ENCODE results near the gene EXD3.
A peak's percentile ranks its signal among the peaks of the same experiment; 100 is the strongest.

Gene EXD3

GRCh38 chr9:137436761-137437600 lies 14.0 kb upstream of the EXD3 start:
- in situ Hi-C loops (cut with HindIII; ENCODE audit: low pct_ligation_motif_present, low sequenced_read_pairs), result no loop called here

GRCh38 chr9:137435980-137436760 lies 13.2 kb upstream of the EXD3 start:
- peak; percentile 84 for DNase-seq
- Histone ChIP-seq H3K36me3 (replicated peaks) (no peaks in the 10 kb centered on the region), H3K4me3 (ENCODE audit: low read depth, low read length) (no peak overlapping the region), H3K27me3 (replicated peaks) (no peaks in the 10 kb centered on the region), H3K27ac (no peak overlapping the region)
- no peak for TF ChIP-seq CTCF (IDR thresholded peaks at IDR 0.05; ENCODE audit: low read depth, low read length, missing control alignments)
- in situ Hi-C loops (cut with HindIII; ENCODE audit: low pct_ligation_motif_present, low sequenced_read_pairs), result no loop called here

More at GRCh38 chr9:137436761-137437600, 14.0 kb upstream of the EXD3 start:
- no peak overlapping the region for H3K4me3 ChIP-seq (ENCODE audit: low read depth, low read length)
- no peak overlapping the region for H3K27ac ChIP-seq
- DNase-seq, result no peak
- no peak for TF ChIP-seq CTCF (IDR thresholded peaks at IDR 0.05; ENCODE audit: low read depth, low read length, missing control alignments)
- no peaks in the 10 kb centered on the region for H3K36me3 ChIP-seq (replicated peaks)
- no peaks in the 10 kb centered on the region for H3K27me3 ChIP-seq (replicated peaks)

GRCh38 chr9:137435381-137435891 lies 12.5 kb upstream of the EXD3 start:
- Histone ChIP-seq H3K27me3 (replicated peaks) (no peaks in the 10 kb centered on the region), H3K27ac (no peak overlapping the region), H3K36me3 (replicated peaks) (no peaks in the 10 kb centered on the region), H3K4me3 (ENCODE audit: low read depth, low read length) (no peak overlapping the region)
- DNase-seq, result no peak
- in situ Hi-C loops (cut with HindIII; ENCODE audit: low pct_ligation_motif_present, low sequenced_read_pairs), result no loop called here
- TF ChIP-seq CTCF (IDR thresholded peaks at IDR 0.05; ENCODE audit: low read depth, low read length, missing control alignments), result no peak

GRCh38 chr9:137434498-137435380 lies 11.8 kb upstream of the EXD3 start:
- Histone ChIP-seq H3K4me3 (ENCODE audit: low read depth, low read length) (no peak overlapping the region), H3K27ac (no peak overlapping the region), H3K36me3 (replicated peaks) (no peaks in the 10 kb centered on the region), H3K27me3 (replicated peaks) (no peaks in the 10 kb centered on the region)
- no peak for DNase-seq
- in situ Hi-C loops (cut with HindIII; ENCODE audit: low pct_ligation_motif_present, low sequenced_read_pairs), result no loop called here
- no peak for TF ChIP-seq CTCF (IDR thresholded peaks at IDR 0.05; ENCODE audit: low read depth, low read length, missing control alignments)

- H3K36me3 ChIP-seq (replicated peaks), result no peaks in the 10 kb centered on the region
- no peak overlapping the region for H3K27ac ChIP-seq
- H3K4me3 ChIP-seq (ENCODE audit: low read depth, low read length), result no peak overlapping the region
- TF ChIP-seq CTCF (IDR thresholded peaks at IDR 0.05; ENCODE audit: low read depth, low read length, missing control alignments), result no peak
- H3K27me3 ChIP-seq (replicated peaks), result no peaks in the 10 kb centered on the region
- DNase-seq, result no peak
- in situ Hi-C loops (cut with HindIII; ENCODE audit: low pct_ligation_motif_present, low sequenced_read_pairs), result no loop called here
Measured at GRCh38 chr9:137433916-137434431, 11.0 kb upstream of the EXD3 start.

Measured in brain microvascular endothelial cell (primary cell).